Lung (tissue), 12 donors: ENCODE measurements around the gene SEC23IP. TPM values are rescaled to one million over a fixed set of nuclear protein-coding genes. Genes with fewer than 3 reads are reported as not detected.

ENCODE experiments used
- ATAC-seq: fragments of 200-7000 bp; cut with Tn5 transposase; one replicate; pipeline ENCODE4 v1.9.1; 2020; ENCODE audit warnings: moderate number of reproducible peaks; ENCODE audit not compliant: insufficient read depth, low FRiP score
- DNase-seq, 3 donors: peaks; one replicate each; pipeline ENCODE4 v3.0.0-alpha.2; 2013 to 2017
- H3K27ac ChIP-seq, 2 donors: one replicate each; pipeline ENCODE4 v1.5.1; 2013; ENCODE audit warnings: mild to moderate bottlenecking in 2 of 2, moderate library complexity in 2 of 2, control low read depth in 1 of 2, inconsistent platforms in 1 of 2, low read depth in 1 of 2, low read length in 1 of 2
- H3K27me3 ChIP-seq, 3 donors: one replicate each; pipeline ENCODE4 v1.5.1; 2013; ENCODE audit warnings: low read length in 2 of 3; ENCODE audit not compliant: control insufficient read depth in 3 of 3, insufficient read depth in 3 of 3
- H3K36me3 ChIP-seq, 4 donors: one replicate each; pipeline ENCODE4 v1.5.1; 2013; ENCODE audit warnings: low read length in 4 of 4, mild to moderate bottlenecking in 1 of 4, moderate library complexity in 1 of 4; ENCODE audit not compliant: control insufficient read depth in 4 of 4, insufficient read depth in 4 of 4
- H3K4me1 ChIP-seq, 5 donors: one replicate each; pipeline ENCODE4 v1.5.1; 2013; ENCODE audit warnings: low read length in 5 of 5, mild to moderate bottlenecking in 2 of 5, moderate library complexity in 1 of 5; ENCODE audit not compliant: control insufficient read depth in 5 of 5, insufficient read depth in 5 of 5
- H3K4me3 ChIP-seq: one replicate; pipeline ENCODE4 v1.5.1; 2013; ENCODE audit warnings: mild to moderate bottlenecking, control low read depth, moderate library complexity
- H3K9ac ChIP-seq, 2 donors: one replicate each; pipeline ENCODE4 v1.5.1; 2013; ENCODE audit warnings: low read length in 2 of 2, control low read depth in 1 of 2; ENCODE audit not compliant: insufficient read depth in 1 of 2
- H3K9me3 ChIP-seq, 4 donors: one replicate each; pipeline ENCODE4 v1.5.1; 2013; ENCODE audit warnings: low read length in 3 of 4, mild to moderate bottlenecking in 1 of 4, moderate library complexity in 1 of 4; ENCODE audit not compliant: control insufficient read depth in 4 of 4, insufficient read depth in 3 of 4
- CTCF ChIP-seq: IDR thresholded peaks from 2 replicates; pipeline ENCODE4 v1.5.1; 2012; ENCODE audit warnings: mild to moderate bottlenecking; ENCODE audit errors: control extremely low read depth, extremely low read depth
- WGBS, 2 donors: extraction: QIAGEN DNeasy Blood & Tissue Kit; methylation state at CpG; one replicate each; pipeline ENCODE4 v1.1.7; 2013; 5-methylcytosine and 5-hydroxymethylcytosine counted together
- polyA plus RNA-seq, 2 donors: library from polyadenylated mRNA; stranded (reverse); fragments of 200-250 nt; gene quantifications; one replicate each; pipeline ENCODE4 v1.2.1, GENCODE V29; 2013
- total RNA-seq, 2 donors: library from RNA; depleted of rRNA in 1 of 2; stranded (reverse); fragments of >200 nt in 1 of 2; gene quantifications; one replicate each; pipeline ENCODE4 v1.2.1, GENCODE V29; 2014 to 2021
- donor health status: control.
- donor health status: control.
- donor health status: Bipolar disorder and iron deficiency.
- donor health status: healthy.
- donor health status: DM: yes; HTN: yes; CAD: no.

SEC23IP gene
- total and polyA plus RNA-seq, 4 donors, result 9.3 to 69.4 (median 30.1) TPM

GRCh38 chr10:119862524-119862923 lies 30.0 kb upstream of the SEC23IP start:
- ATAC-seq (no peak), DNase-seq (no peak)
- Histone ChIP-seq H3K9me3 (no peaks in the 10 kb centered on the region), H3K27me3 (no peaks in the 10 kb centered on the region), H3K27ac (no peak overlapping the region), H3K36me3 (peaks cover 0 to 12% (median 3%) of the 10 kb centered on the region in 4 donors), H3K9ac (no peak overlapping the region), H3K4me1 (peaks cover 0 to 2% (median 0%) of the 10 kb centered on the region in 5 donors), H3K4me3 (no peak overlapping the region)
- no peak for TF ChIP-seq CTCF
- 60 to 85% methylated on average over 1 of the region's 1 CpG for WGBS, 2 donors

GRCh38 chr10:119863951-119864565 lies 28.5 kb upstream of the SEC23IP start:
- no peak overlapping the region for H3K4me3 ChIP-seq
- no peak for ATAC-seq
- no peak overlapping the region for H3K27ac ChIP-seq
- H3K27me3 ChIP-seq, result no peaks in the 10 kb centered on the region
- DNase-seq, result no peak
- peaks cover 0 to 12% (median 3%) of the 10 kb centered on the region in 4 donors for H3K36me3 ChIP-seq
- no peak for TF ChIP-seq CTCF
- peaks cover 0 to 2% (median 0%) of the 10 kb centered on the region in 5 donors for H3K4me1 ChIP-seq
- no peaks in the 10 kb centered on the region for H3K9me3 ChIP-seq
- H3K9ac ChIP-seq, result no peak overlapping the region
- WGBS, 2 donors, result 36 to 46% methylated on average over 4 of the region's 4 CpGs

- Histone ChIP-seq H3K4me1 (peaks cover 0 to 6% (median 2%) of the 10 kb centered on the region in 5 donors), H3K9ac (no peak overlapping the region), H3K9me3 (no peaks in the 10 kb centered on the region), H3K4me3 (no peak overlapping the region), H3K36me3 (peaks cover 0 to 12% (median 3%) of the 10 kb centered on the region in 4 donors), H3K27ac (no peak overlapping the region), H3K27me3 (no peaks in the 10 kb centered on the region)
- TF ChIP-seq CTCF, result no peak
- 91 to 94% methylated on average over 6 of the region's 6 CpGs for WGBS, 2 donors
- ATAC-seq (no peak), DNase-seq (no peak)
Measured at GRCh38 chr10:119865699-119866240, 26.8 kb upstream of the SEC23IP start.
